ENCODE results near the gene KCNN4.

DNA sequence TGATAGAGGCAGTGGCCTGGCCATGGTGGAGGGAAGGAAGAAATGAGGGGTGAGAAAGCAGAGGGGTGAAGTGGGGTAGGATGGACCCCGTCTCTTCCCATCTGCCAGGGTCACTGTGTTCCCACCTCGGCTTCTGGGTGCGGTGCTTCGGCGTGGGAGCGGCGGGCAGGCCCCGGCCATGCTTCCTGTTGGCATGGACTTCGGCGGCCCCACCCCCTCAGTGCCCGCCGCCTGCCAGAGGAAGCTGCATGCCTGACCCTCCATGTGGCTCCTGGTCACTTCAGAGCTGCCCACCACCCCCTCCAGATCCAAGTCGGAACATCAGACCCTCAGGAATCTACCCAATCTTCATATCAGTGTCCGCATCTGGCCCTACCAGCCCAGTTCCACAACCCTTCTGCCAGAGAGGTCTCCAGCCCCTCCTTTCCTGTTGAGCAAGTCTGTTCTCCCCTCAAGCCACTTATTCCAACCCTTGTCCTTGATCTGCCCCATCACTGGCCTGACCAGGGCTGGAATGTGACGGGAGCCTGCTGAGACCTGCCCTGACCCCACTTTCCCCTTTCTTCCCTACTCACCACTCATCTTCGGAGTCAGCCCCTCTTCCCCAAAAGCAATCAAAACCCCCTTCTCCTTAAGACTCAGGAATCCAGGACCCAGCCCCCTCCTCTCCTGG is 1.5 kb downstream of the KCNN4 start:
- TF ChIP-seq, protein P1, sequence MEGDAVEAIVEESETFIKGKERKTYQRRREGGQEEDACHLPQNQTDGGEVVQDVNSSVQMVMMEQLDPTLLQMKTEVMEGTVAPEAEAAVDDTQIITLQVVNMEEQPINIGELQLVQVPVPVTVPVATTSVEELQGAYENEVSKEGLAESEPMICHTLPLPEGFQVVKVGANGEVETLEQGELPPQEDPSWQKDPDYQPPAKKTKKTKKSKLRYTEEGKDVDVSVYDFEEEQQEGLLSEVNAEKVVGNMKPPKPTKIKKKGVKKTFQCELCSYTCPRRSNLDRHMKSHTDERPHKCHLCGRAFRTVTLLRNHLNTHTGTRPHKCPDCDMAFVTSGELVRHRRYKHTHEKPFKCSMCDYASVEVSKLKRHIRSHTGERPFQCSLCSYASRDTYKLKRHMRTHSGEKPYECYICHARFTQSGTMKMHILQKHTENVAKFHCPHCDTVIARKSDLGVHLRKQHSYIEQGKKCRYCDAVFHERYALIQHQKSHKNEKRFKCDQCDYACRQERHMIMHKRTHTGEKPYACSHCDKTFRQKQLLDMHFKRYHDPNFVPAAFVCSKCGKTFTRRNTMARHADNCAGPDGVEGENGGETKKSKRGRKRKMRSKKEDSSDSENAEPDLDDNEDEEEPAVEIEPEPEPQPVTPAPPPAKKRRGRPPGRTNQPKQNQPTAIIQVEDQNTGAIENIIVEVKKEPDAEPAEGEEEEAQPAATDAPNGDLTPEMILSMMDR (IDR thresholded peaks at IDR 0.05), result no peak
- no peak for TF ChIP-seq POLR2A (IDR thresholded peaks at IDR 0.05)
